IMR-90 (cell line): ENCODE results near the gene SLC9A1.

Experiments used
- CTCF ChIP-seq: conservative IDR thresholded peaks from 2 replicates; pipeline ENCODE4 v1.5.1; 2012; ENCODE audit warnings: mild to moderate bottlenecking, low read depth, low read length, improper control_type of control experiment
- MXI1 ChIP-seq: IDR thresholded peaks from 2 replicates; pipeline ENCODE4 v1.6.1; 2012; ENCODE audit warnings: low read depth, mild to moderate bottlenecking, low read length, moderate library complexity, borderline replicate concordance
- POLR2A ChIP-seq: IDR thresholded peaks from 2 replicates; pipeline ENCODE4 v1.6.1; 2012; ENCODE audit warnings: mild to moderate bottlenecking, low read depth, low read length

GRCh38 chr1:27154469-27154990 lies 395 bp downstream of the SLC9A1 start:
- TF ChIP-seq POLR2A (no peak), MXI1 (no peak), CTCF (no peak)
